Hepatic stellate cell (primary cell): ENCODE results near the gene TLE1.

Experiments
- DNase-seq: peaks from one replicate; pipeline ENCODE4 v3.0.0; 2011; ENCODE audit warnings: low spot score

Gene TLE1

GRCh38 chr9:81549500-81550206 lies 139.7 kb downstream of the TLE1 start:
- DNase-seq = no peak

DNA sequence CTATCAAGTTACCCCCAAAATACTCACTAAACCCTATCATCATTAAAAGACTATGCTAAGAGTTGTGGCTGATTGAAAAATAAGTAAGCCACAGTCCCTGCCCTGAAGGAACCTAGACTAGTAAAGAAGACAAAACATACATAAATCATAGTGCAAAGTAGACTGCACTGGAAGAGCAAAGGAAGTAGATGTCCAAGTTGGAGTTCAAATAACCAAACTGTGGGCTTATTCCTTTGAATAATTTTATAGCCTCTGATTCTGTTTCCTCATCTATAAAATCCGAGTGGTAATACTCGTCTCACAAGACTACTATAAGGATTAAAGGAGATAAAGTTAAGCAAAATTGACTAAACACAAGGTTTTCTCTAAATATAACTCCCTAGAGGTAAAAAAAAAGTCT lies 140.4 kb downstream of the TLE1 start:
- no peak for DNase-seq

- DNase-seq = no peak
These were observed 142.9 kb downstream of the TLE1 start for GRCh38 chr9:81546489-81546888.

- no peak for DNase-seq
These were observed 145.7 kb downstream of the TLE1 start for GRCh38 chr9:81543695-81544094.

DNA sequence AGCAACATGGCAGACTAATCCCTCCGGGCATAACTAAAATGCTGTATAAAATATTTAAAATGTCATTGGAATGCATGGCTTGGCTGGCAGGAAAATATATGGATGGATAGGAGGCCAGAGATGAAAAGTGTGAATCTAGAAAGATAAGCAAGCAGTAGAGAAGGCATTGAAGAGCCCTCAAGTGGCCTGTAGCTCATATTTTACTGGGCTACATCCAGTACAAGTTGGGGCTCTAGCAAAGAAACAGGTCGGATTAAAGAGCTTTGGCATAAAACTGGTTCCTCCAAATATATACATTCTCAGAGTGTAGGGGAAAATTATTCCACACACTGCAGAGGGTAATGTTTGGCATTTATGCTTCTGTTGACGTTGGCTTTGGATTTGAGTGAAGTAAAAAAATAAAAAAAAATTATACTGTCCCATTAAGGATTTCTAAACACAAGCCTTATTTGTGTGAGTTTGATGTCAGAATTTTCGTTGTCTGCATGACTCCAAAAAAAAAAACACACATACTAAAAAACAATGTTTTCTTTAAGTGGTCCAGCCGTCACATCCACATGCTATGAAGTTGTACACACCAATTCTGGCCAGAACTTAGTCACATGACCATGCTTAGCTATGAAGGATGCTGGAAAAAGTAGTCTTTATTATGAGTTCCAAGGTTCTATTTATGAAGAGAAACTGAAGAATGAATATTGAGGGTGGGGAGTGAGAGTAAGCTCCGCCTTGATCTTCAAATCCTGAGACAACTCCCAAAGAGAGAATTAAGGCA lies 147.0 kb downstream of the TLE1 start:
- no peak for DNase-seq

DNA sequence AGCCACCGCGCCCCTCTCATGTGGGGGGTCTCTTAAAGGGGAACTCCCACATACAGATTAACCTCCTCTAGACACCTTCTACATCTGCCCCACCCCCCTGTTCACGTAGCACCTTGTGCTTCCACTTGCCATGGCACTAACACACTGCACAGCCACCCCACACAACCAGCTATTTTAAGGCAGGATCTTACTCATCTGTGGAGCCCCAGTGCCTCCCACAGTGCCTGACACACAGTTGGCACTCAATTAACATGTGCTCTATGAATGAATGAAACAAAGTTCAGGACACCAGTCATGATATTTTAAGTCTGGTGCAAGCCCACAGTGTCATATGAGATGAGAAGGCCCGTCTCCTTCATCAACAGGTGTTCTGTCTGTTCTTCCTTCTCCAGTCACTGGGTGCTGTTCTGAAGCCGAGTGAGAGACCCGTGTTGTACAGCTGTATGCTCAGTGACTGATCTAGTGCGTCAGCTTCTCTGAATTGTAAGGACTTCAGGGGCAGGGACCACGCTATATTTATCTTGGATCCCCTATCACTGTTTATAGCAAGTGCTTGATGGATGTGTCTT lies 149.1 kb downstream of the TLE1 start:
- DNase-seq = no peak

DNA sequence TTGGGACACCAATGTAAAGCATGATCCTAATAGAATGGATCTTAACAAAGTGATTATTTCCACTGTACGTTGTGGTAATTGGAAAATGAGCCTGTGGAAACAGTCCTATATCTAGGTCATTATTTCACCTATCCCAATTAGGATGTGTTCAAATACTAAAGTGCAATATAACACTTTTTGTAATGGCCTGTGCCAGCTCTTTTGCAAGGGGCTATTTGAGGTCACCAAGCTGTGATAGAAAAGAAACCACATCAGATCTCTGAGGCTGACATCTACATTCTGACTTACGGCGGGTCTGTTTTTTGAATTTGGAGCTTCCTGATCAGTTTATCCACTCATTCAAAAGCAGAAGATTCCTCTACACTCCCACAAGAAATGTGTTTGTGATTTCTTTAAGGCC lies 150.0 kb downstream of the TLE1 start:
- DNase-seq = no peak

DNA sequence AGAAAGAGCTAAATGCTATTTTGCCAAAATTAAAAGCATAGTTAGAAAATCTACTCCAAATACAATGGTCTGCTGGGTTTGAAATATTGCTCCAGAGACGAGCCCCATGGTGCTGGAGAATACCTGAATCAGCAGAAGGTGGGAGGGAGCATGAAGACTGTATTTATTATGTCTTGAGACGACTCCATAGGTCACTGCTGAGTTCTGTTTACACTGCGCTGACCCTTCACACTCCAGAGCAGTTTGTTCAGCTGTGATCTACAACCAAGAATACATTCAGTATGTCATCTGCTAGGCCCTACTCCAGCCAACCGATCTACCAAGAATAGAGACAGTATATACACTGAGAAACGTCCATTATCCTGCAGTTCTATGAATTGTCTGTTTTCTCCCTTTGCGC lies 150.5 kb downstream of the TLE1 start:
- DNase-seq = no peak

- no peak for DNase-seq
These were observed 151.4 kb downstream of the TLE1 start for GRCh38 chr9:81537964-81538363.

GRCh38 chr9:81536242-81537025 lies 152.9 kb downstream of the TLE1 start:
- no peak for DNase-seq

DNA sequence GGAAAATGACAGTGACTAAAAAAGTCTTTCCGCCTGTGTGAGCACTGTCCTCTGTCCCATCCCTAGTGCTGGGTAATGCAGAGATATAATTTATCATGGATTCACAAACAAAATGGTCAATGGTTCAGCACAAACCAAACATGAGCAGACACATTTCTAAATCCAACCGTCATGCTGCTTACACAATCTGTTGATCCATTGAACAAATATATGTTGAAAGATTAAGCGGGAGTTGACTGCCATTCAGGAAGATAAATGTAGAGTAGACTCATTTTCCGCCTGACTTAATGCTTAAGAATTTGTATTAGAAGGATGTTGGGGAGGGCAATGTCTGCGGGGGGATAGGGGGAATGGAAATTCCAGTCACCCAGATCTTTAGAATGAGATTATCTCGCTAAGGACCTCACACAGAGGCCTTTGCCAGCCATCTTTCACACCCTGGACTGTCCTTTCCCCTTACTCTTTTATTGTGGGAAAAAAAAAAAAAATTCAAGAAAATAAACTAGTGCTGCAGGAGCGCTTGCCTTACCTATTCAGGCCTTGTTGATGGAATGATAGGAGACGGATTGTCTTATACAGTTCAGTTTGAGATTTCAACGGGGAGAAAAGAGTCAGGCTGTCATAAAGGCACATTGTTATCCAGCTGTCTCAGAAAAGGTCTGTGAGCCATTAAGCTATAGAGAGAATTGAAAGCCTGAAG lies 153.7 kb downstream of the TLE1 start:
- DNase-seq = no peak

DNA sequence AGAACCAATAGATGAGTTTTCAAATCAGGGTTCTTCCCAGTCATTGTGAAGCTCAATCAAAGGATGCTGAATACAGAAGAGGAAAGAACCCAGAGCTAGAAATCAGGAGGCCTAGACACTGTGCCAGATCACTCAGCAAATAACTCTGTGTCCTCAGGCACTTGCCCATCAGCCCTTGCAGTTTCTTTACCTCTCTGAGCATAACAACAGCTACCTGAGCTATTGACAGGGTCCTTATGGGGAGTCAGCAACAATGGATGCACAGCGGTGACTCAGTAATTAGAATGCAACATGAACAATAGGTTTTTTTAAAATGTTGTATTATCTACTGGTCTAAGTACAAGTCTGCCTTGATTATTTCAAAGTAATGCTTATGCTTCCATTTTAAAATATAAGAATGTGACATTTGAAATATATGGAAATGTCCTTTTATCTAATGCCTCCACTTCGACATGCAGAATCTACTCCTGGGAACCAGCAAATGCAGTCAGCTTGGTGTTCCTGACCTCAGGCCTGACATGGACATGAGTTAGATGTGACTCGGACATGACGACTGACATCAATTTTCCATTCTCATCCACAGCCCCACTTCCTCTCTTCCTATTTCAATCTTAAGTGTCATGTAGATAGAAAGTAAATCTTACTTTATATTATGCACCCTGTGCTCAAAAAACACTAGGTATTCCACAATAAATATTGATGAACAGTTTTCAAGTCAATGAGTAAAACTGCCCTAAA lies 155.0 kb downstream of the TLE1 start:
- no peak for DNase-seq
